DMS53 treated with DMSO at 0.1 percent for 48 hours (cell line): ENCODE data around the gene RBM23.

Source experiments
- DNase-seq: peaks from one replicate; lab custom pipeline; 2025; ENCODE audit not compliant: unreplicated experiment; lab: John Stamatoyannopoulos, UW

Gene RBM23

GRCh38 chr14:22844221-22845102, 74.5 kb downstream of the RBM23 start:
- no peak for DNase-seq
